ENCODE results near the gene EPYC.

DNA sequence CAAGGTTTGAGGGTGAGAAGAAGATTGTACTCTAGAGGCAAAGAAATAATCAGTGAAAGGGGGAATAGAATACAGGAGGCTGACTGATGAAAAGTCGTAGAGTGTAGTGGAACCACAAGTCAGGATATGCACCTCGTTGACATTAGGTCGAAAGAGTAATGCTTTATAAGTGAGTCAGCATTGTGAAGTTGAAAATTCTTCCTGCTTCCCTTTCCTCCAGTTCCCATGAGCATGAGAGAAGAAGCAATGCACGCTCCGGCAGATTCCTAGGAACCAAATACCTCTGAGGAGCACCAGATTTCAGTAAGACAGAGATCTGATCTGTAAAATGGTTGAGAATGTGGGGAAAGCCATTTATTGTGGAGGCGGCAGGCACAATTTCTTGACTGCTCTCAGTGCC is 66.3 kb downstream of the EPYC start:
- TF ChIP-seq, protein P1, sequence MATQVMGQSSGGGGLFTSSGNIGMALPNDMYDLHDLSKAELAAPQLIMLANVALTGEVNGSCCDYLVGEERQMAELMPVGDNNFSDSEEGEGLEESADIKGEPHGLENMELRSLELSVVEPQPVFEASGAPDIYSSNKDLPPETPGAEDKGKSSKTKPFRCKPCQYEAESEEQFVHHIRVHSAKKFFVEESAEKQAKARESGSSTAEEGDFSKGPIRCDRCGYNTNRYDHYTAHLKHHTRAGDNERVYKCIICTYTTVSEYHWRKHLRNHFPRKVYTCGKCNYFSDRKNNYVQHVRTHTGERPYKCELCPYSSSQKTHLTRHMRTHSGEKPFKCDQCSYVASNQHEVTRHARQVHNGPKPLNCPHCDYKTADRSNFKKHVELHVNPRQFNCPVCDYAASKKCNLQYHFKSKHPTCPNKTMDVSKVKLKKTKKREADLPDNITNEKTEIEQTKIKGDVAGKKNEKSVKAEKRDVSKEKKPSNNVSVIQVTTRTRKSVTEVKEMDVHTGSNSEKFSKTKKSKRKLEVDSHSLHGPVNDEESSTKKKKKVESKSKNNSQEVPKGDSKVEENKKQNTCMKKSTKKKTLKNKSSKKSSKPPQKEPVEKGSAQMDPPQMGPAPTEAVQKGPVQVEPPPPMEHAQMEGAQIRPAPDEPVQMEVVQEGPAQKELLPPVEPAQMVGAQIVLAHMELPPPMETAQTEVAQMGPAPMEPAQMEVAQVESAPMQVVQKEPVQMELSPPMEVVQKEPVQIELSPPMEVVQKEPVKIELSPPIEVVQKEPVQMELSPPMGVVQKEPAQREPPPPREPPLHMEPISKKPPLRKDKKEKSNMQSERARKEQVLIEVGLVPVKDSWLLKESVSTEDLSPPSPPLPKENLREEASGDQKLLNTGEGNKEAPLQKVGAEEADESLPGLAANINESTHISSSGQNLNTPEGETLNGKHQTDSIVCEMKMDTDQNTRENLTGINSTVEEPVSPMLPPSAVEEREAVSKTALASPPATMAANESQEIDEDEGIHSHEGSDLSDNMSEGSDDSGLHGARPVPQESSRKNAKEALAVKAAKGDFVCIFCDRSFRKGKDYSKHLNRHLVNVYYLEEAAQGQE (IDR thresholded peaks at IDR 0.05): no peak
- TF ChIP-seq SP1 (IDR thresholded peaks at IDR 0.05): no peak
- TF ChIP-seq, protein P2, sequence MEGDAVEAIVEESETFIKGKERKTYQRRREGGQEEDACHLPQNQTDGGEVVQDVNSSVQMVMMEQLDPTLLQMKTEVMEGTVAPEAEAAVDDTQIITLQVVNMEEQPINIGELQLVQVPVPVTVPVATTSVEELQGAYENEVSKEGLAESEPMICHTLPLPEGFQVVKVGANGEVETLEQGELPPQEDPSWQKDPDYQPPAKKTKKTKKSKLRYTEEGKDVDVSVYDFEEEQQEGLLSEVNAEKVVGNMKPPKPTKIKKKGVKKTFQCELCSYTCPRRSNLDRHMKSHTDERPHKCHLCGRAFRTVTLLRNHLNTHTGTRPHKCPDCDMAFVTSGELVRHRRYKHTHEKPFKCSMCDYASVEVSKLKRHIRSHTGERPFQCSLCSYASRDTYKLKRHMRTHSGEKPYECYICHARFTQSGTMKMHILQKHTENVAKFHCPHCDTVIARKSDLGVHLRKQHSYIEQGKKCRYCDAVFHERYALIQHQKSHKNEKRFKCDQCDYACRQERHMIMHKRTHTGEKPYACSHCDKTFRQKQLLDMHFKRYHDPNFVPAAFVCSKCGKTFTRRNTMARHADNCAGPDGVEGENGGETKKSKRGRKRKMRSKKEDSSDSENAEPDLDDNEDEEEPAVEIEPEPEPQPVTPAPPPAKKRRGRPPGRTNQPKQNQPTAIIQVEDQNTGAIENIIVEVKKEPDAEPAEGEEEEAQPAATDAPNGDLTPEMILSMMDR (IDR thresholded peaks at IDR 0.05; ENCODE audit: low read depth, low read length, missing input control): no peak
- TF ChIP-seq, protein P3, sequence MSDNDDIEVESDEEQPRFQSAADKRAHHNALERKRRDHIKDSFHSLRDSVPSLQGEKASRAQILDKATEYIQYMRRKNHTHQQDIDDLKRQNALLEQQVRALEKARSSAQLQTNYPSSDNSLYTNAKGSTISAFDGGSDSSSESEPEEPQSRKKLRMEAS (IDR thresholded peaks at IDR 0.05): no peak
- TF ChIP-seq TAF1 (conservative IDR thresholded peaks at IDR 0.05): no peak
- no peak for TF ChIP-seq GABPA (IDR thresholded peaks at IDR 0.05 in 1 of 2, conservative IDR thresholded peaks at IDR 0.05 in 1 of 2)
- TF ChIP-seq EGR1 (IDR thresholded peaks at IDR 0.05; ENCODE audit: low read depth in 2 of 2): no peak
- TF ChIP-seq RAD21 (IDR thresholded peaks at IDR 0.05): no peak
- TF ChIP-seq YY1 (IDR thresholded peaks at IDR 0.05): no peak
- TF ChIP-seq, protein P4, sequence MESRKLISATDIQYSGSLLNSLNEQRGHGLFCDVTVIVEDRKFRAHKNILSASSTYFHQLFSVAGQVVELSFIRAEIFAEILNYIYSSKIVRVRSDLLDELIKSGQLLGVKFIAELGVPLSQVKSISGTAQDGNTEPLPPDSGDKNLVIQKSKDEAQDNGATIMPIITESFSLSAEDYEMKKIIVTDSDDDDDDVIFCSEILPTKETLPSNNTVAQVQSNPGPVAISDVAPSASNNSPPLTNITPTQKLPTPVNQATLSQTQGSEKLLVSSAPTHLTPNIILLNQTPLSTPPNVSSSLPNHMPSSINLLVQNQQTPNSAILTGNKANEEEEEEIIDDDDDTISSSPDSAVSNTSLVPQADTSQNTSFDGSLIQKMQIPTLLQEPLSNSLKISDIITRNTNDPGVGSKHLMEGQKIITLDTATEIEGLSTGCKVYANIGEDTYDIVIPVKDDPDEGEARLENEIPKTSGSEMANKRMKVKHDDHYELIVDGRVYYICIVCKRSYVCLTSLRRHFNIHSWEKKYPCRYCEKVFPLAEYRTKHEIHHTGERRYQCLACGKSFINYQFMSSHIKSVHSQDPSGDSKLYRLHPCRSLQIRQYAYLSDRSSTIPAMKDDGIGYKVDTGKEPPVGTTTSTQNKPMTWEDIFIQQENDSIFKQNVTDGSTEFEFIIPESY (IDR thresholded peaks at IDR 0.05): no peak
- no peak for TF ChIP-seq JUND (IDR thresholded peaks at IDR 0.05)
- TF ChIP-seq, protein P5, sequence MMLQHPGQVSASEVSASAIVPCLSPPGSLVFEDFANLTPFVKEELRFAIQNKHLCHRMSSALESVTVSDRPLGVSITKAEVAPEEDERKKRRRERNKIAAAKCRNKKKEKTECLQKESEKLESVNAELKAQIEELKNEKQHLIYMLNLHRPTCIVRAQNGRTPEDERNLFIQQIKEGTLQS (IDR thresholded peaks at IDR 0.05): no peak
- no peak for TF ChIP-seq RXRA (IDR thresholded peaks at IDR 0.05)
- TF ChIP-seq HNF4A (conservative IDR thresholded peaks at IDR 0.05): no peak

All from liver (tissue), 3 donors.